IMR-90 (cell line): Measurements from ENCODE around the gene UGGT2. TPM values are rescaled to one million over a fixed set of nuclear protein-coding genes. Genes with fewer than 3 reads are reported as not detected.

ENCODE experiments used
- ATAC-seq: fragments of 200-7000 bp; cut with Tn5 transposase; 2 replicates; pipeline ENCODE4 v1.9.1; 2020; ENCODE audit warnings: low read depth, mild to moderate bottlenecking, moderate library complexity
- BruUV-seq: library from RNA; stranded (reverse); fragments of 400-500 nt; replicated peaks from 2 replicates; lab custom pipeline; 2021; lab: Mats Ljungman, UMichigan
- CTCF ChIA-PET: fragments of 300-600 bp; formaldehyde crosslinking; extraction: SDS; loops from one replicate; lab custom pipeline; 2021; ENCODE audit warnings: antibody characterized with exemption; lab: Yijun Ruan, JAX
- POLR2A ChIA-PET: fragments of 300-600 bp; sonication (Branson Sonifier 250); formaldehyde crosslinking; loops from one replicate; lab custom pipeline; 2022; ENCODE audit warnings: antibody characterized with exemption; ENCODE audit not compliant: unreplicated experiment; lab: Charles Lee
- DNase-seq: peaks from one replicate; pipeline ENCODE4 v3.0.0; 2013
- H2AFZ ChIP-seq: replicated peaks from 2 replicates; pipeline ENCODE3; 2013; ENCODE audit warnings: low read length, mild to moderate bottlenecking; ENCODE audit not compliant: poor library complexity
- H2AK5ac ChIP-seq: 2 replicates; pipeline ENCODE4 v1.6.1; 2013; ENCODE audit warnings: low read depth, low read length, inconsistent platforms
- H2AK9ac ChIP-seq: replicated peaks from 2 replicates; pipeline ENCODE3; 2013; ENCODE audit warnings: mild to moderate bottlenecking, low read depth, low read length, moderate library complexity; ENCODE audit not compliant: poor library complexity
- H2BK120ac ChIP-seq: 2 replicates; pipeline ENCODE4 v1.6.1; 2013; ENCODE audit warnings: low read depth, low read length, inconsistent platforms
- H2BK15ac ChIP-seq: 3 replicates; pipeline ENCODE4 v1.6.1; 2013; ENCODE audit warnings: low read depth, low read length, inconsistent platforms
- H2BK20ac ChIP-seq: 2 replicates; pipeline ENCODE4 v1.6.1; 2013; ENCODE audit warnings: low read depth, mild to moderate bottlenecking, inconsistent platforms, low read length, moderate library complexity
- H2BK5ac ChIP-seq: 2 replicates; pipeline ENCODE4 v1.6.1; 2013; ENCODE audit warnings: mild to moderate bottlenecking, low read depth, low read length, inconsistent platforms; ENCODE audit not compliant: poor library complexity, severe bottlenecking
- H3K14ac ChIP-seq: replicated peaks from 2 replicates; pipeline ENCODE4 v1.6.1; 2013; ENCODE audit warnings: low read depth, low read length, inconsistent platforms
- H3K18ac ChIP-seq: 2 replicates; pipeline ENCODE4 v1.6.1; 2013; ENCODE audit warnings: low read depth, low read length, control low read depth
- H3K23ac ChIP-seq: 2 replicates; pipeline ENCODE4 v1.6.1; 2013; ENCODE audit warnings: low read depth, low read length, inconsistent platforms
- H3K27ac ChIP-seq: 2 replicates; pipeline ENCODE4 v1.5.1; 2013; ENCODE audit warnings: mild to moderate bottlenecking, control low read depth, low read length; ENCODE audit not compliant: insufficient read depth
- H3K27me3 ChIP-seq: 2 replicates; pipeline ENCODE4 v1.6.1; 2013; ENCODE audit warnings: low read length; ENCODE audit not compliant: control insufficient read depth, insufficient read depth
- H3K36me3 ChIP-seq: 2 replicates; pipeline ENCODE4 v1.6.1; 2013; ENCODE audit warnings: low read length, mixed read lengths; ENCODE audit not compliant: control insufficient read depth, insufficient read depth
- H3K4ac ChIP-seq: 2 replicates; pipeline ENCODE4 v1.6.1; 2013; ENCODE audit warnings: low read depth, low read length, inconsistent platforms
- H3K4me1 ChIP-seq: 2 replicates; pipeline ENCODE4 v1.6.1; 2013; ENCODE audit warnings: low read length, mixed read lengths; ENCODE audit not compliant: control insufficient read depth, insufficient read depth
- H3K4me2 ChIP-seq: 2 replicates; pipeline ENCODE4 v1.6.1; 2013; ENCODE audit warnings: low read depth, mild to moderate bottlenecking, control low read depth, low read length, moderate library complexity
- H3K4me3 ChIP-seq: 2 replicates; pipeline ENCODE4 v1.5.1; 2013; ENCODE audit warnings: low read depth, mild to moderate bottlenecking, control low read depth, low read length, moderate library complexity; ENCODE audit not compliant: insufficient read depth
- H3K56ac ChIP-seq: 2 replicates; pipeline ENCODE4 v1.6.1; 2013; ENCODE audit warnings: low read length, inconsistent platforms; ENCODE audit not compliant: insufficient read depth; ENCODE audit errors: extremely low read depth
- H3K79me1 ChIP-seq, 2 experiments: 2 replicates each; pipeline ENCODE4 v1.6.1; 2013; ENCODE audit warnings: low read length in 2 of 2, inconsistent platforms in 1 of 2, low read depth in 1 of 2
- H3K9ac ChIP-seq: 2 replicates; pipeline ENCODE4 v1.6.1; 2013; ENCODE audit warnings: low read depth, low read length, control low read depth
- H3K9me1 ChIP-seq: 2 replicates; pipeline ENCODE4 v1.6.1; 2013; ENCODE audit warnings: low read length, inconsistent platforms; ENCODE audit not compliant: insufficient read depth
- H3K9me3 ChIP-seq: 2 replicates; pipeline ENCODE4 v1.6.1; 2013; ENCODE audit warnings: low read length; ENCODE audit not compliant: control insufficient read depth, insufficient read depth
- H4K20me1 ChIP-seq: 2 replicates; pipeline ENCODE4 v1.6.1; 2013; ENCODE audit warnings: low read length, inconsistent platforms; ENCODE audit not compliant: insufficient read depth
- H4K5ac ChIP-seq: 2 replicates; pipeline ENCODE4 v1.6.1; 2013; ENCODE audit warnings: mild to moderate bottlenecking, low read depth, low read length, control low read depth
- H4K8ac ChIP-seq, 2 experiments: 2 replicates each; pipeline ENCODE4 v1.6.1; 2013; ENCODE audit warnings: low read depth in 2 of 2, low read length in 2 of 2, control low read depth in 1 of 2, inconsistent platforms in 1 of 2
- H4K91ac ChIP-seq: 2 replicates; pipeline ENCODE4 v1.6.1; 2013; ENCODE audit warnings: low read depth, low read length, inconsistent platforms; ENCODE audit not compliant: insufficient read depth
- CHD1 ChIP-seq: IDR thresholded peaks from 2 replicates; pipeline ENCODE4 v1.6.1; 2012; ENCODE audit warnings: low read depth, low read length, improper control_type of control experiment
- MAFK ChIP-seq: IDR thresholded peaks from 2 replicates; pipeline ENCODE4 v1.6.1; 2012; ENCODE audit warnings: low read depth, low read length, improper control_type of control experiment
- WGBS, 2 experiments: methylation state at CpG; one replicate each; pipeline versions ENCODE4 v1.1.5 to v1.1.7; 2013; ENCODE audit warnings: missing lambda C conversion rate in 2 of 2; ENCODE audit not compliant: insufficient read length in 1 of 2; ENCODE audit errors: extremely low coverage in 2 of 2; 5-methylcytosine and 5-hydroxymethylcytosine counted together
- dilution Hi-C: fragments of 300-500 bp; cut with HindIII; formaldehyde crosslinking; loops from one replicate; pipeline ENCODE4 v1.14.3; 2018; ENCODE audit warnings: low sequenced_read_pairs; ENCODE audit not compliant: unreplicated experiment
- in situ Hi-C: fragments of 300-500 bp; cut with MboI; formaldehyde crosslinking; loops from 3 replicates; pipeline ENCODE4 v1.14.3; 2019; ENCODE audit warnings: low sequenced_read_pairs, inconsistent platforms, mixed read lengths
- intact Hi-C: fragments of 100-400 bp; cut with micrococcal nuclease; formaldehyde crosslinking; loops from 2 replicates; pipeline ENCODE4 v1.10.0; 2022
- polyA plus RNA-seq, 3 experiments: library from polyadenylated mRNA; depleted of rRNA; stranded (reverse); fragments of >200 nt; gene quantifications; 2 replicates each; pipeline ENCODE4 v1.2.3, GENCODE V29; 2012; ENCODE audit warnings: low replicate concordance in 1 of 3
- total RNA-seq: library from RNA; depleted of rRNA; stranded (reverse); fragments of >200 nt; gene quantifications from 2 replicates; pipeline ENCODE4 v1.2.3, GENCODE V29; 2012

Gene UGGT2
- total and polyA plus RNA-seq, 2 of the 4 experiments (the other 2 are of a cell fraction): 21.4 to 40.1 TPM

GRCh38 chr13:95793018-95793555, 260.1 kb downstream of the UGGT2 start:
- DNase-seq (no peak), ATAC-seq (no peak)
- CTCF ChIA-PET: no interaction called here
- Histone ChIP-seq H3K27ac (no peak overlapping the region), H3K23ac (no peak overlapping the region), H2AK5ac (no peak overlapping the region), H3K79me1 (no peaks in the 10 kb centered on the region; a peak in 2 of 4 replicates), H4K8ac (no peak overlapping the region), H3K27me3 (no peaks in the 10 kb centered on the region), H3K18ac (no peak overlapping the region), H2BK120ac (no peak overlapping the region), H3K4me3 (no peak overlapping the region), H2BK15ac (no peak overlapping the region), H2AK9ac (no peak overlapping the region), H4K5ac (no peak overlapping the region), H3K9ac (no peak overlapping the region), H2BK5ac (no peak overlapping the region), H2BK20ac (no peak overlapping the region), H3K4me1 (peaks cover 3% of the 10 kb centered on the region), H3K9me3 (no peaks in the 10 kb centered on the region), H3K4me2 (no peak overlapping the region), H3K14ac (no peak overlapping the region), H4K91ac (no peak overlapping the region), H3K36me3 (peaks cover 14% of the 10 kb centered on the region), H4K20me1 (no peaks in the 10 kb centered on the region), H3K56ac (no peak overlapping the region), H3K4ac (no peak overlapping the region), H2AFZ (no peak overlapping the region), H3K9me1 (no peaks in the 10 kb centered on the region)
- POLR2A ChIA-PET: no interaction called here
- no peak for TF ChIP-seq CHD1
- TF ChIP-seq MAFK: peak; percentile 29; the same call in 1 of the 2 replicates
- dilution Hi-C loops: no loop called here
- in situ Hi-C loops: no loop called here
- no TSS peak for BruUV-seq
- no CpG with 5 or more reads among the region's 3 CpGs for WGBS, 2 experiments
- intact Hi-C loops: no loop called here
